ENCODE results near the gene THAP4.
"Not testable (repeated sequence)": the region's sequence is repeated elsewhere in the genome, so short reads cannot be mapped to it uniquely, and the experiment has no call there.

The THAP4 gene

DNA sequence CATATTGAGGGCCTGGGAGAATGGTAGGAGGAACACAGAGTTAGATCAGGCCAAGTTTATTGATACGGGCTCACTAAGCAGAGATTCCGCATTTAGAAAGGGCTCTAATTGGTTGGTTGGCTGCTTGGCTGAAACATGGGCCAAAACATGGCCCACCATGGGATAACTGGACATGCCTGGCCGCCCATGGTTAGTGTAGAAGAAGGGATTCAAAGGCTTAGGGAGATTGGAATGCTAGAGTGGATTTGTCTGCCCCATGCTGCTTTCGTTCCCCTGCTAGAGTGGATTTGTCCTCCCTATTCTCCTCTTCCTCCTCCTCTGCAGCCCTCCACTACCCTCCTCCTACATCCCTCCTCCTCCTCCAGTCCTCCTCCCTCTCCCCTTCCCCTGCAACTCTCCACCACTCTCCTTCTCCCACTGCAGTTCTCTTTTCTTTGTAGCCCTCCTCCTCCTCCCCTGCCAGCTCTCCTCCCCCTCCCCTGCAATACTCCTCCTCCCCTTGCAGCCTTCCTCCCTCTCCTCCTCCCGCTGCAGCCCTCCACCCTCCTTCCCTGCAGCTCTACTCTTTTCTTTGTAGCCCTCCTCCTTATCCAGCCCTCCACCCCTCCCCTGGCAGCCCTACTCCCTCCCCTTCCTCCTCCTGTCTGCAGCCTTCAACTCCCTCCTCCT lies 61.2 kb downstream of the THAP4 start:
- Histone ChIP-seq H3K9ac (ENCODE audit: low read depth, low read length) (no peak overlapping the region), H3K4me3 (ENCODE audit: low read length) (no peak overlapping the region), H3K27ac (ENCODE audit: low read depth, low read length) (no peak overlapping the region), H3K4me1 (ENCODE audit: insufficient read depth, low read length) (no peaks in the 10 kb centered on the region), H3K36me3 (ENCODE audit: insufficient read depth, low read length) (peaks cover 19% of the 10 kb centered on the region), H3K27me3 (ENCODE audit: insufficient read depth, low read length) (no peaks in the 10 kb centered on the region), H3K9me3 (ENCODE audit: insufficient read depth, low read depth, low read length) (peaks cover 3% of the 10 kb centered on the region; the same call in 1 of the 2 replicates)
- 70% methylated on average over 5 of the region's 5 CpGs for WGBS

DNA sequence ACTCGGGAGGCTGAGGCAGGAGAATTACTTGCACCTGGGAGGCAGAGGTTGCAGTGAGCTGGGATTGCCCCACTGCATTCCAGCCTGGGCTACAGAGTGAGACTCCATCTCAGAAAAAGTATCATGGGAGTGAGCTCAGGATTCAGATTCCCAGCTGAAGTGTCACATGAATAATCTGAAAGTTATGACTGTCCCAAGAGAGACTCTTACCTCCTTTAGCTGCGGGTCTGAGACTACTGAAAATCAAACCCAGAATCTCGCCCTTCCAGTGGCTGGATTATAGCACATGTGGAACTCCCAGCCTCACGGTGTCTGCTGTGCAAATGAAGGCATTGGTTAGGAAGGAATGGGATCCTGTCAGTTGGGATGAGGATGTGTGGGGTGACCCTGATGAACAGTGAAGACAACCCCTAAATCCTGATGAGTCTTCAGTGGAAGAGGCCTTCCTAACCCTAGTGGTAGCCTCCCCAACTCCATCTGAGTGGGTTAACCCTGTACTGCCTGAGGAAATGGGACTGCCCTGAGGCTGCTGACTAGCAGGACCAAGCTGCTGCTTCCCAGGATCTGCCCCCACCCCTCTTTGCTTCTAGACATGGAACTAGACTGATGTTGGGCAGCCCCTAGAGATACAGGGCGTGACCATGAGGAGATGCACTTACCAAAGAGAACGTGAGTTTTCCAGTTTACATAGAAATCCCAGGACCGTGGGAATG lies 61.9 kb downstream of the THAP4 start:
- Histone ChIP-seq H3K9me3 (ENCODE audit: insufficient read depth, low read depth, low read length) (0 out of 2 replicates have a peak, but pooled peaks cover under 1% of the 10 kb centered on the region), H3K4me3 (ENCODE audit: low read length) (no peak overlapping the region), H3K27me3 (ENCODE audit: insufficient read depth, low read length) (no peaks in the 10 kb centered on the region), H3K36me3 (ENCODE audit: insufficient read depth, low read length) (peaks cover 14% of the 10 kb centered on the region), H3K27ac (ENCODE audit: low read depth, low read length) (no peak overlapping the region), H3K9ac (ENCODE audit: low read depth, low read length) (no peak overlapping the region), H3K4me1 (ENCODE audit: insufficient read depth, low read length) (no peaks in the 10 kb centered on the region)
- 88% methylated on average over 7 of the region's 7 CpGs for WGBS

DNA sequence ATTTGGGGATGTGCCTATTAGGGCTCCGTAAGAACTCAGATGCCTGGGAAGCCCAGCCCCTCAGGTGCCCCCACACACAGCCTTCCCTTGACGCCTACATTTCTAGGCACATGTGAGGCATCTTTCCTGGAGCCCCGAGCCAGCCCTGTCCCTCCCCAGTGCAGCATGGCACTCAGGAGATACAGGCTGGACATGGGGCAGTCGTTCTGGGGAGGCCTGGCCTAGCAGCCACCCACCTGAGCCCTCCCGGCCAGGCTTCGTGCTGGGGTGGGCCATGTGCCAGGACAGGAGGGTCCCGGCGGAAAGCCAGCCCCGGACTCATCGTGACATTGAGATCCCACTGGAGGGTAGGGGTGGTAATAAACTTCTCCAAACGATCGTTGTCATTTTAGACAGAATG lies 63.2 kb downstream of the THAP4 start:
- WGBS: 95% methylated on average over 12 of the region's 12 CpGs
- Histone ChIP-seq H3K4me3 (ENCODE audit: low read length) (no peak overlapping the region), H3K4me1 (ENCODE audit: insufficient read depth, low read length) (no peaks in the 10 kb centered on the region), H3K36me3 (ENCODE audit: insufficient read depth, low read length) (peaks cover 14% of the 10 kb centered on the region), H3K27ac (ENCODE audit: low read depth, low read length) (no peak overlapping the region), H3K9ac (ENCODE audit: low read depth, low read length) (no peak overlapping the region), H3K27me3 (ENCODE audit: insufficient read depth, low read length) (no peaks in the 10 kb centered on the region), H3K9me3 (ENCODE audit: insufficient read depth, low read depth, low read length) (no peaks in the 10 kb centered on the region)

DNA sequence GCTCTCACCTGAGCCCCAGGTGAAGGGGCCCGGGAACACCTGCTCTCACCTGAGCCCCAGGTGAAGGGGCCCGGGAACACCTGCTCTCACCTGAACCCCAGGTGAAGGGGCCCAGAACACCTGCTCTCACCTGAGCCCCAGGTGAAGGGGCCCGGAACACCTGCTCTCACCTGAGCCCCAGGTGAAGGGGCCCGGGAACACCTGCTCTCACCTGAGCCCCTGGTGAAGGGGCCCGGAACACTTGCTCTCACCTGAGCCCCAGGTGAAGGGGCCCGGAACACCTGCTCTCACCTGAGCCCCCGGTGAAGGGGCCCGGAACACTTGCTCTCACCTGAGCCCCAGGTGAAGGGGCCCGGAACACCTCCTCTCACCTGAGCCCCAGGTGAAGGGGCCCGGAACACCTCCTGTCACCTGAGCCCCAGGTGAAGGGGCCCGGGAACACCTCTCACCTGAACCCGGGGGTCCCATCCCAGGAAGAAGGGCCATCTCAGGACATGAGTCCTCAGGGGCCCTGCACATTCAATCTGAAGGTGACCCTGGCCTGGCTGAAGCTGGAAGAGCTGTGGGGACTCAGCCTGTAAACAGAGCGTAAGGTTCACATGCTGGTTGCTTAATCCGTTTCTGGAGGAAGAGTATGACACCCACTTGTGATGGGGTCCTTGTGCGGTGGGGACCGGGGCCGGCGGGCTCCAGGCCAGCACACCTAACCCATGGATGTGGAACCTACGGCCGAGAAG lies 63.9 kb downstream of the THAP4 start:
- not testable (repeated sequence) for H3K4me3 ChIP-seq (ENCODE audit: low read length); H3K4me1 ChIP-seq (ENCODE audit: insufficient read depth, low read length); H3K9me3 ChIP-seq (ENCODE audit: insufficient read depth, low read depth, low read length); H3K27me3 ChIP-seq (ENCODE audit: insufficient read depth, low read length); H3K27ac ChIP-seq (ENCODE audit: low read depth, low read length); H3K9ac ChIP-seq (ENCODE audit: low read depth, low read length)
- peaks cover 14% of the 10 kb centered on the region for H3K36me3 ChIP-seq (ENCODE audit: insufficient read depth, low read length)
- 95% methylated on average over 19 of the region's 20 CpGs for WGBS

DNA sequence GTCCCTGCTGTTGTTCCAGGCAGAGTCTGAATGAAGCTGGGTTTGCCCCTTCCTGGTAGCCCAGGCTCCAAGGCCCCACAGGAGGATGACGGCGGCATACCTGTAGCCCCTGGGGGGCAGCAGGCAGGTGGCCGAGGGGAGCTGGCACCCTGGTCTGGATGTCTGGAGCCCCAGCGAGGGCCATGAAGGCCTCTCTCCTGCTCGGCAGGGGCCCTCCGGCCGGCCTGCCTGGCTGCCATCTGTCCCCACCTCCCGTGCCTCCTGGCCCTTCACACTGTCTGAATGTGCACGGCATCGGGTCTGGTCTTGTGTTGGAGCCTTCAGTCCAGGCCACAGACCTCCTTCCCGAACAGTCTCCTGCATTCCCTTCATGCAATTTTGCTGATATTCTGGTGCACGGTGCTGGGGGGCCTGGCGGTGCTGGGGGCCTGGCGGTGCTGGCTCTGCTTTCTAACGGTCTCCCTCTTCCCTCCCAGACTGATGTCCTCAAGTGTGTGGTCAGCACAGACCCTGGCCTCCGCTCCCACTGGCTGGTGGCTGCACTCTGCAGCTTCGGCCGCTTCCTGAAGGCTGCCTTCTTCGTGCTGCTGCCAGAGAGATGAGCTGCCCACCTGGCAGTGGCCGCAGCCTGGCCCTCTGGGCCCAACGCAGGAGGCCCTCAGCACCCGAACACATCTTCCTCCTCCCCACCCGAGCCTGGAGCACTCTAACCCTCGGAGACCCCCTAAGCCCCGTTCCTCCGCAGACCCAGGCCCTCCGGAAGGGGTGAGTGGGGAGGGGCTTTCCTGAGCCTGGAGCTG lies 64.9 kb downstream of the THAP4 start:
- Histone ChIP-seq H3K27ac (ENCODE audit: low read depth, low read length) (no peak overlapping the region), H3K9me3 (ENCODE audit: insufficient read depth, low read depth, low read length) (no peaks in the 10 kb centered on the region), H3K36me3 (ENCODE audit: insufficient read depth, low read length) (peaks cover 14% of the 10 kb centered on the region), H3K9ac (ENCODE audit: low read depth, low read length) (no peak overlapping the region), H3K4me1 (ENCODE audit: insufficient read depth, low read length) (no peaks in the 10 kb centered on the region), H3K27me3 (ENCODE audit: insufficient read depth, low read length) (no peaks in the 10 kb centered on the region), H3K4me3 (ENCODE audit: low read length) (no peak overlapping the region)
- 95% methylated on average over 27 of the region's 27 CpGs for WGBS

DNA sequence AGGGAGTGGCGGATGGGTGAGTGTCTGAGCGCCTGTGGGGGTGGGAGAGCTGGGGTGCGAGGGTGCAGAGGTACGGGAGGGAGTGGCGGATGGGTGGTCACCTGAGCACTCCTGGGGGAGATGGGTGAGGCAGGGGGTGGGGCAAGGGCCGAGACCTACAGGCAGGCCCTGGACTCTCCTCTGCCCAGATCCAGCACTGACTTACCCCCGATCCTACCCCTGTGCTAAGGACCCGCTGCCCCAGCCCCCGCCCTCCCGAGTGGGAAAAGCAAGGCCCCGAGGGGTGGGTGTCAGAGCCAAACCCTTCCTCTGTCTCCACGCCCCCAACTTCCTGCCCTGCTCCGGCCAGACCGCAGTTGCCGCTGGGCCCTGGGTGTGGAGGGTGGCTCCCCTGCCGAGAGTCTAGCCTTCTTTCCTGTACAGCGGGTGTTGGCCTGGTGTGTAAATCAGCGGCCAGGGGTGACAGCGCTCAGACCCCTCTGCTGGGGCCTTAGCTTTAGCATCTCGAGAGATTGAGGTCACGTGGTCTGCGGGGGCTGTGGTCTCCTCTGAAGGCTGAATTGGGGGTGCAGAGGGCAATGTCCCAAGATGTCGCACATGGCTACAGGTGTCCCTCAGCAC lies 65.9 kb downstream of the THAP4 start:
- no peak overlapping the region for H3K27ac ChIP-seq (ENCODE audit: low read depth, low read length)
- H3K9ac ChIP-seq (ENCODE audit: low read depth, low read length): no peak overlapping the region
- no peaks in the 10 kb centered on the region for H3K9me3 ChIP-seq (ENCODE audit: insufficient read depth, low read depth, low read length)
- no peak overlapping the region for H3K4me3 ChIP-seq (ENCODE audit: low read length)
- H3K27me3 ChIP-seq (ENCODE audit: insufficient read depth, low read length): no peaks in the 10 kb centered on the region
- H3K4me1 ChIP-seq (ENCODE audit: insufficient read depth, low read length): no peaks in the 10 kb centered on the region
- peaks cover 14% of the 10 kb centered on the region for H3K36me3 ChIP-seq (ENCODE audit: insufficient read depth, low read length)
- WGBS: 92% methylated on average over 23 of the region's 23 CpGs

DNA sequence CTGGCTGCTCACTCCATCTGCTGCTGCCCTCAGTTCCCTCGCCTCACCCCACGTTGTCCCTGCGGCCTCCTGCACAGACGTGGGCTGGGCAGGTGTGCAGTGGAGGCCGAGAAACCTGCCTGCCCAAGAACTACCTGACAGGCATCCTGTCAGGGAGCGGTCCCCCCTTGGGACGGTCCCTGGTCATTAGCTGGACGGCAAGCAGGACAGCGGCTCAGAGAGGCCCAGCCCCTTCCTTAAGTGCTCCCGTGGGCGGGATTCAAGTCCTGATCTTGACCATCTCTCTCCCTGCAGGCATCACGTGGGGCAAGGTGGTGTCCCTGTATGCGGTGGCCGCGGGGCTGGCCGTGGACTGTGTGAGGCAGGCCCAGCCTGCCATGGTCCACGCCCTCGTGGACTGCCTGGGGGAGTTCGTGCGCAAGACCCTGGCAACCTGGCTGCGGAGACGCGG lies 67.1 kb downstream of the THAP4 start:
- no peak overlapping the region for H3K4me3 ChIP-seq (ENCODE audit: low read length)
- no peak overlapping the region for H3K9ac ChIP-seq (ENCODE audit: low read depth, low read length)
- no peak overlapping the region for H3K27ac ChIP-seq (ENCODE audit: low read depth, low read length)
- no peaks in the 10 kb centered on the region; the same call in 1 of the 2 replicates for H3K4me1 ChIP-seq (ENCODE audit: insufficient read depth, low read length)
- H3K27me3 ChIP-seq (ENCODE audit: insufficient read depth, low read length): no peaks in the 10 kb centered on the region
- H3K9me3 ChIP-seq (ENCODE audit: insufficient read depth, low read depth, low read length): no peaks in the 10 kb centered on the region
- 95% methylated on average over 23 of the region's 23 CpGs for WGBS
- peaks cover 14% of the 10 kb centered on the region for H3K36me3 ChIP-seq (ENCODE audit: insufficient read depth, low read length)

DNA sequence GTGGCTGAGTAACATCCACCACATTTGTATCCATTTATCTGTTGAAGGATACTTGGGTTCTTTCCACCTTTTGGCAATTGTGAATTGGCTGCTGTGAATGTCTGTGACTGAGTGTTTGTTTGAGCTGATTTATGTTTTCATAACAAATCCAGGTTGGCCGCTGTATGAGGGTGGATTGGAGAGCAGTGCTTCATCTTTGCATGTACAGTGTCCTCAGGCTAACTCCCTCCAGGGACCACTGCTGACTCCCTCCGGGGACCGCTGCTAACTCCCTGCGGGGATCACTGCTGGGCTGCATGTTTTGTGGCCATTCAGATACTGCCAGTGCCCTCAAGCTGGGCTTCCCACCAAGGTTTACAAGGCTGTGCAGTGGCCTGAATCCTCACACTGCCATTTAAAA lies 68.2 kb downstream of the THAP4 start:
- H3K4me3 ChIP-seq (ENCODE audit: low read length): no peak overlapping the region
- 95% methylated on average over 4 of the region's 4 CpGs for WGBS
- no peak overlapping the region for H3K27ac ChIP-seq (ENCODE audit: low read depth, low read length)
- no peaks in the 10 kb centered on the region for H3K9me3 ChIP-seq (ENCODE audit: insufficient read depth, low read depth, low read length)
- no peak overlapping the region for H3K9ac ChIP-seq (ENCODE audit: low read depth, low read length)
- no peaks in the 10 kb centered on the region for H3K27me3 ChIP-seq (ENCODE audit: insufficient read depth, low read length)
- H3K4me1 ChIP-seq (ENCODE audit: insufficient read depth, low read length): no peaks in the 10 kb centered on the region; the same call in 1 of the 2 replicates
- peaks cover 12% of the 10 kb centered on the region for H3K36me3 ChIP-seq (ENCODE audit: insufficient read depth, low read length)

DNA sequence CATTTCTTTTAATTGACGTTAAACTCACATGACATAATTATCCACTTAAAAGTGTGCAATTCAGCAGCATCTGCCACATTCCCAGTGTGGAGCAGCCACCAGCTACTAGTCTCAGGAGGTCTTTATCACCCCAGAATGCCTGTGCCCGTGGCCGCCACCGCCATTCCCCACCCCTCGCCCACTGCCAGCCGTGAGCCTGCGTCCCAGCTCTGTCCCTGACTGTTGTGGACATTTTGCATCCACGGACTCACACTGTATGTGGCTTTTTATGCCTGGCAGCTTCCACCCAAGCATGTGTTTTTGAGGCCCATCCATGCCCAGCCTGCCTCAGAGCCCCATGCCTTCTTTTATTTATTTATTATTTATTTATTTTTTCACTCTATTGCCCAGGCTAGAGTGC lies 69.2 kb downstream of the THAP4 start:
- 97% methylated on average over 8 of the region's 8 CpGs for WGBS
- peaks cover 6% of the 10 kb centered on the region; the same call in 1 of the 2 replicates for H3K36me3 ChIP-seq (ENCODE audit: insufficient read depth, low read length)

DNA sequence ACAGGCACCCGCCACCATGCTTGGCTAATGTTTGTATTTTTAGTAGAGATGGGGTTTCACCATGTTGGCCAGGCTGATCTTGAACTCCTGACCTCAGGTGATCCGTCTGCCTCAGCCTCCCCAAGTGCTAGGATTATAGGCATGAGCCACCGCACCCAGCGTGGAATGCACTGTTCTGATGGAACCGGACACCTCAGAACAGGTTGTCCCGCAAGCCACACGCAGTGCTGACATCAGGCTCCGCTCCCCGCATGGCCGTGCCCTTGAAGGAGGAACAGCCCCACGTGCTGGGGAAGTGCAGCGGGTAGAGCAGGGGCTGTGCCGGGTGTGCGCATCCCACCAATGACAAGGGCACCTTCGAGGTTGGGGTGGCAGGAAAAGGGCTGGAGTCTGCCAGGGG lies 69.7 kb downstream of the THAP4 start:
- not testable (repeated sequence) for H3K4me1 ChIP-seq (ENCODE audit: insufficient read depth, low read length); H3K9me3 ChIP-seq (ENCODE audit: insufficient read depth, low read depth, low read length); H3K9ac ChIP-seq (ENCODE audit: low read depth, low read length); H3K36me3 ChIP-seq (ENCODE audit: insufficient read depth, low read length); H3K27me3 ChIP-seq (ENCODE audit: insufficient read depth, low read length); H3K27ac ChIP-seq (ENCODE audit: low read depth, low read length); H3K4me3 ChIP-seq (ENCODE audit: low read length)
- 95% methylated on average over 14 of the region's 15 CpGs for WGBS

More for the DNA sequence above, 69.2 kb downstream of the THAP4 start:
- Histone ChIP-seq H3K4me1 (ENCODE audit: insufficient read depth, low read length) (no peaks in the 10 kb centered on the region; the same call in 1 of the 2 replicates), H3K27me3 (ENCODE audit: insufficient read depth, low read length) (no peaks in the 10 kb centered on the region), H3K4me3 (ENCODE audit: low read length) (no peak overlapping the region), H3K27ac (ENCODE audit: low read depth, low read length) (no peak overlapping the region), H3K9me3 (ENCODE audit: insufficient read depth, low read depth, low read length) (no peaks in the 10 kb centered on the region), H3K9ac (ENCODE audit: low read depth, low read length) (no peak overlapping the region)
